Pulmonary artery endothelial cell (primary cell): Measurements from ENCODE around the gene CRB2. TPM values are rescaled to one million over a fixed set of nuclear protein-coding genes. Genes with fewer than 3 reads are reported as not detected.

Source experiments
- DNase-seq: peaks from one replicate; pipeline ENCODE4 v3.0.0-alpha.2; 2011; ENCODE audit warnings: low read depth, low spot score
- total RNA-seq: library from RNA; depleted of rRNA; stranded (reverse); fragments of >200 nt; gene quantifications from 2 replicates; pipeline ENCODE4 v1.2.3, GENCODE V29; 2014

The CRB2 gene
- not detected in 2 replicates for total RNA-seq

DNA sequence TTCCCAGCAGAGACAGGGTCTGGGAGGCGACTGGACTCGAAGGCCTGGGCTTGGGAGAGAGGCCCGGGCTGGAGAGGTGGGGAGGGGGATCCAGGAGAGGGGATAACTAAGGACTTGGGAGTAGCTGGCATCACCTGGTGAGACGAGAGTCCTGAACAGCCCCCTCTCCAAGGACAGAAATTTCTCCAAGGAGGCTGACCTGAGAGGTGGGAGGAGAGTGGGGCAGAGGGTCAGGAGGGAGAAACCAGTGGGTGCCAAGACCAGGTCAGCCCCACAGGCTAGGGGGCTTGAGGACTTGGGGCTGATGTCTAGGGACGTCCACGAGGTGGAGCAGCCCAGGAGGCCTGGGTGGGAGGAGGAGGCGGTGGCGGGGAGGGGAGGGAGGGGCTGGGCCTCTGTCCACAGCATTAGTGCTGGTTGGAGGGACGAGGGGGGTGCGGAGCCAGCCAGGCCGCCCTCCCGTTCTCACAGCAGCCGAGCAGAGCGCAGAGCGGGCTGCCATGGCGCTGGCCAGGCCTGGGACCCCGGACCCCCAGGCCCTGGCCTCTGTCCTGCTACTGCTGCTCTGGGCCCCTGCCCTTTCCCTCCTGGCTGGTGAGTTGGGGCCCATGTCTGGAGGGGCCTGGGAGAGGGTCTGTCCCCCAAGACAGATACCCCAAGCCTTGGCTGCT lies at the start of gene CRB2:
Gene CRB2, plus strand, starts transcription at position 437 of the 671 bp plus-strand sequence. Its CDS starts 64 bp downstream, at position 501.
- DNase-seq: no peak

DNA sequence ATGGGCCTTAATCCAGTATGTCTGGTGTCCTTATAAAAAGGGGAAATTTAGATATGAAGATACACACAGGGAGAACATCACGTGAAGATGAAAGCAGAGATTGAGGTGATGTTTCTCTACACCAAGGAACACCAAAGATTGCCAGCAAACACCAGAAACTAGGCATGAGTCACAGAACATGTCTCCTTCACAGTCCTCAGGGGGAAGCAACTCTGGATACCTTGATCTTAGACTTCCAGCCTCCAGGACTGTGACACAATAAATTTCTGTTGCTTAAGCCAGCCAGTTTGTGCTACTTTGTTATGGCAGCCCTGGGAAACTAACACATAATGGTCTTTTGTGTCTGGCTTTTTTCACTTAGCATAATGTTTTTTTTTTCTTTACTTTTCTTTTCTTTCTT lies 46.4 kb upstream of the CRB2 start:
- no peak for DNase-seq

DNA sequence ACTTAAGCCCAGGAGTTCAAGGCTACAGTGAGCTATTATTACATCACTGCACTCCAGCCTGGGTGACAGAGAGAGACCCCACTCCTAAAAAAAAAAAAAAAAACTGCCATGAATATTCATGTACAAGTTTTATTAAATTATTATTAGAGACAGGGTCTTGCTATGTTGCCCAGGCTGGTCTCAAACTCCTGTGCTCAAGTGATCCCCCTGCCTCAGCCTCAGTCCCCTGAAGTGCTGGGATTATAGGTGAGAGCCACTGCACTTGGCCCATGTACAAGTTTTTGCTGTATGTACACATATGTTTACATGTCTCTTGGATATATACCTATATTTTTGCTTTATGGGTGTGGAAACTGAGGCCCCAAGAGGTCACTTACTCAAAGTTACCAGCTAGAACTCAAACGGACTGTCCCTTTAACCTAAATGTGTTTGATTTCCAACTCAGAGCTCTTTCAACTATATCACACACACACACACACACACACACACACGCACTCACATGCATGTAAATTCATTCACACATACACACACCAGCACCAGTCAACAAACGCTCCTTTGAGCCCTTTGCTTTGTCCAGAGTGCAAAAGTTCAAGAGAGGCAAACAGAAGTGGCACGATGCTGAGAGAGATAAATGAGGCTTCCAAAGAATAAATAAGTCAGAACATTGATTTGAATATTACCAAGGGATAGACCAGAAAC lies 45.3 kb upstream of the CRB2 start:
- no peak for DNase-seq

DNA sequence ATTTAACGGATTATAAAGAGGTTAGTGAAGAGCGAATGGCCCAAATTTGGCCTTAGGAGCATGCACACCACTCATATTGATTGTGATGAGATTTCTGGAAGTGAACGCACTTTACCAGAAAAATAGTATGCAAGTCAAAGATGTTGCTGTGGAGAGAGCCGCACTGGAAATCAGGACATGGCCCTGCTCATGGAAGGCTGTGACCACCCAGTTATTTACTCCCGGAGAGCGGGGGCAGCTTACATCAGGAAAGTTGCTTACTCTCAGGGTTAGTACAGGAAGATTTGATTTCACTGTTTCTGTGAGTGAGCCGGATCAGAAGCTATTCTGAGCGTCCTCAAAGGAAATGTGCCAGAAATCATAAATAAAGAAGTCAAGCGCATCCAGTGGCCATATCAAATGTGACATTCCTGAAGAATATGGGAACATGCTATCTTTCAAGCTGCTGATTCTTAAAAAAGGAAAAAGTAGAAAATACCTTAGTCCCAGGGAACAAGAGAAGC lies 44.7 kb upstream of the CRB2 start:
- DNase-seq: no peak

DNA sequence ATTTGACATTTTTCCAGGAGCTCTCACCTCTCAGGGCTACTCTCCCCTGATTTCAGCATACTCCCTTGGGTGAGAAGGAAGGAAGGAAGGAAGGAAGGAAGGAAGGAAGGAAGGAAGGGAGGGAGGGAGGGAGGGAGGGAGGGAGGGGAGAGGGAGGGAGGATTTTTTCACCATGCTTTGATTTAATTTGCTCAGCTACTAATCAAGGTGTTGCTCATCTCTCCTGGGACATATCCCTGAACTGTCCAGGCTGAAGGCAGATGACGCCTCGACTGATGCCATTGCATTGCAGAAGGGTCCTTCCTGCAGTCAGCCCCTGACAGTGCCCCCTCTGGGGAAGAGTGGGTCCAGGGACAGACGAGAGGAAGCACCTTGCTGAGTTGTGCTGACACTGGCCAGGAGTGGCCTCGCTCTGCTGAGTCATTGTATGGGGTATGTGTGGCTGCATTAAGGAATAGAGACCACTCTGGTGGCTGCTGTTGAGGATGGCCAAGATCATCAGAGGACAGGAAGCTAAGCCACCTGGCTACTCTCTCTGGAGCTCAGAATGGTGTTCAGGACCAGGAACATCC lies 43.6 kb upstream of the CRB2 start:
- DNase-seq: no peak

DNA sequence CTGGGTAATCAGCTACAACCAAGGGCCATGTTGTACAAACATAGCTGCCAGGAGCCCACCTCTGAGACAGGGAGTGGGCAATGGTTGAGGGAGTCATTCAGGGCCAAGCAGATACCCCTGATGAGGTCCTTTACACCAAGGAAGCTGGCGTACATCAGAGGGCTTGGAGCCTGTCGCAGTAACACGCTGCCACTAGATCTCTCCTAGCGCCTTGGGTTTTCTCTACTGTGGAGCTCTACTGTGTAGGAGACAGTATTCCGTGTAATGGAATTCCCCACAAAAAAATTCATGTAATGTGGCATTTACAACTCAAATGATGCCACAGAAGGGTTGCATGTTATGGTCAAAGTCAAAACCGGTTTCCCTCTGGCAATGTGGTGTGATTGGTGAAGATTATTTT lies 41.4 kb upstream of the CRB2 start:
- DNase-seq: no peak

DNA sequence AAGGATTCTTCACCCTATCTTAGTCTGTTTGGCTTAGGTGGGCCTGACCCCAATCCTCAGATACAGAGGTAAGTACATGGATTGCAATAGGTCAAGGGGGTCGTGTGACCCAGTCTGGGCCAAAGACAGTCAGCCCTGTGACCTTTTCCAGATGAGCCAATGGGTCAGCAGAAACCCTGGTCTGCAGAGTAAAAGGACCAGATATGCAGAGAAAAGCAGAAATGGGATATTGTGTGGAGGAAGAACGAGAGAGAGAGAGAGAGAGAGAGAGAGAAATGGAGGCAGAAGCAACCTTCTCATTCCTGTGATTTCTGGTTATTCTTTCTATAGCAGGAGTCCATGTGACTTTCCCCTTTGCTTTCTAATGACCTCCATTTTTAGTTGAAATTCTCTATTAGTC lies 40.4 kb upstream of the CRB2 start:
- no peak for DNase-seq

DNA sequence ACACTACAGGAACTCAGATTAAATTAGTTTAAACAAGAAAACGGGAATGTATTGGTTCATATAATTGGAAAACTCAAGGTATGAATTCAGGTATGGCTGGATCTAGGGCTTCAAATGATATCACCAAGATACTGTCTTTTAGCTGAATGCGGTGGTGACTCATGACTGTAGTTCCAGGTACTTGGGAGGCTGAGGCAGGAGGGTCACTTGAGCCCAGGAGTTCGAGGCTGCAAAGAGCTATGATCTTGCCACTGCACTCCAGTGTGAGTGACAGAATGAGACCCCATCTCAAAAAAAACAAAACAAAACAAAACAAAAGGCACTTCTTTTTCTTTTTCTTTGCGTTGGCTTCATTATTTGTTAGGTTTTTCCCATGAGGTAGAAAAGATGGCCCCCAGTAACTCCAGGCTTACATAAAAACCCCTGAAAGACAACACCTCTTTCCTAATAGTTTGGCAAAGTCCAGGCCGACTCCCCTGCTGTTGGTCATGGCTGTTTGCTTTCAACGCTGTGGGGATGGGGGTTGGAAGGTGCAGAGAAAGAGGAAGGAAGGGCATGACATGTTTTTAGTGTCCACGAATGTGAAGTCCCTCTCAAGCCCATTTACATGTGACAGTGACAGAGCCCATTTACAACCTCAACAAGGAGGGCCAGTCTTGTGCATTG lies 39.8 kb upstream of the CRB2 start:
- DNase-seq: no peak

DNA sequence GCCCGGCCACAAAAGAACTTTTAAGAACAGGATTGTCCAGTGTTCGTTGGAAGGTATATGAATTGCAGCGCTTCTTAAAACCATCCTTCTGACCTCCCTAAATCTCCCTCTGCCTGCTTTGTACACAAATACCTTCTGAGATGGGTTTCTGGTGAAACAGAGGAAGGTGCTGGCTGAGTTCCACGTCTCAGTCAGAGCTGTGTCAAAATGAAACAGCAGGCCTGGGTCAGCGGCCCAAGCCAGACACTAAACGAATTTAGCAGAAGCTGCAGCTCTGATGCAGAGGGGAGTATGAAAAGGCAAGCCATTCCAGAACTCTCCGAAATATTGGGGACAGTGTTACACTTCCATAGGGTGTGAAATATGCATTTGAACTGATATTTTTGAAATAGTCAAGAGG lies 37.8 kb upstream of the CRB2 start:
- no peak for DNase-seq

DNA sequence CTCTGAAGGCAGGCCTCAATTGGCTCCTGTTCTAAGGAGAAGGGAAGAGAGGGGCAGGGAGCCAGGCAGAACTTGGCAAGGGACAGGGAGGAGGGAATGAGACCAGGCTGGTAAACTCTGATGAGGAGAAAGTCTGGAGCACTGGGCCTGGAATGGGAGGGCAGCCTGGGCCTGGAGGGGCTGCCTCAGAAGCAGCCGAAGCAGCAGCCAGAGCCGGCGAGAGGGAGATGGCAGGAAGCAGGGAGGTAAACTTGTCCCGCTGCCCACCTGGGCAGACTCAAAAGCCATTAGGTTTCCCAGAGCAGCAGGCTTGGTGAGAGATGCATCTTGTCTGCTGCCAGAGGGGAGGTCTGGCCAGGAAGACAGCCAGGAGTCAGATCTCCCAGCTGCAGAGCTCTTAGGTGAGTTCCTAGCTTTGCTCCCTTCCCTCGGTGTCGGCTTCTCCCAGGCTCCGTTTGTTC lies 37.0 kb upstream of the CRB2 start:
- DNase-seq: no peak

DNA sequence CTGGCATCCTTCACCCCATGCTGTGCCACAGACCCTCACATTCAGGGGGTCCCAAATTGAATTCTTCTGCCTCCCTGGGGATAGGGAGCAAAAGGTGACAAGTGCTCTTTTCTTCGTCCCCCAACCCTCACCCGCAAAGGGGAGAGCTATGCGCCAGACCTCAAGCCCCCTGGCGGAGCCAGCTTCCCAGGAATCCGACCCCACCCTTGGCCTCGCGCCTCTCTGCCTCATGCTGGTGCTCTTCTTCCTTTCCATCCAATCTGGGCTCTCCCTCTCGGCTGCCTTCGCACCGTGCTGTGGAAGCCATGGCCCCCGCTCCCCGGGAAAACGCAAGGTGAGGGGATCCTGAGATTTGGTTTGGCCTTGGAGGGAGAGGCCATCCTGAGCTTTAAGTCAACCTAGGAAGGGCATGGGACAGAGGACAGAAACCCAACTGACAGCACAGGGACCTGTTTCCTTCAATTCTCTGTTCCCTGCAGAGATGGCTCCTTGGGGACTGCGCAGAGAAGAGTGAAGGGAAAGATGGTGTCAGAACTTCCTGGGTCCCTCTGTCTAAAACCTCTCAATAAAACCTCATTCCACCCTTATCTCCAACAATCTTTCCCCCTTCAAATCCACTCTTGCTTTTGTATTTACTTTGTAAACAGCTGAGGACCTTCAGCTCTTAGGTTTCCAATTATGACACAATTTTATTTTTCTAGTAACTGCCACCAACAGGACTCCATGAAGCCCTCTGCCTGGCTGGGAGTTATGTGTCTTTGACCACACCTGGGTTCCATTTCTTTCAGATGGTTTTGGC lies 36.3 kb upstream of the CRB2 start:
- no peak for DNase-seq

DNA sequence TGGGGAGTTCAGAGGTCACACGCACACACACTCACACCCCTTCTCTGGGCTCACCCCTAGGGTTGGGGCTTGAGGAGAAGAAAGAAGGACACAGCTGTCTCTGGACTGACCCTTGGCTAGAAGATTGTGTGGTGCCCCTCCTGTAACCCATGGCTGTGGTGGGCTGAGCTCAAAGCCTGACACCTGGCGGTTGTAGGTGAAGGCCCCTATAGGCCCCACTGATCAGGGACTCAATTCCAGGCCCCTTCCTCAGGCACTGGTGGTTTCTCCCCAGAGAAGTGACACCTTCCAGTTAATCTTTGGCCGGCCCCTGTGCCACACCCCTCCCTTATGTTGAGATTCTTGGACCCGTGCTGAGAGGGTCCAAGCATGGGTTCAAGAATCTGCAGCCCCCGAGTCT lies 35.2 kb upstream of the CRB2 start:
- DNase-seq: no peak

DNA sequence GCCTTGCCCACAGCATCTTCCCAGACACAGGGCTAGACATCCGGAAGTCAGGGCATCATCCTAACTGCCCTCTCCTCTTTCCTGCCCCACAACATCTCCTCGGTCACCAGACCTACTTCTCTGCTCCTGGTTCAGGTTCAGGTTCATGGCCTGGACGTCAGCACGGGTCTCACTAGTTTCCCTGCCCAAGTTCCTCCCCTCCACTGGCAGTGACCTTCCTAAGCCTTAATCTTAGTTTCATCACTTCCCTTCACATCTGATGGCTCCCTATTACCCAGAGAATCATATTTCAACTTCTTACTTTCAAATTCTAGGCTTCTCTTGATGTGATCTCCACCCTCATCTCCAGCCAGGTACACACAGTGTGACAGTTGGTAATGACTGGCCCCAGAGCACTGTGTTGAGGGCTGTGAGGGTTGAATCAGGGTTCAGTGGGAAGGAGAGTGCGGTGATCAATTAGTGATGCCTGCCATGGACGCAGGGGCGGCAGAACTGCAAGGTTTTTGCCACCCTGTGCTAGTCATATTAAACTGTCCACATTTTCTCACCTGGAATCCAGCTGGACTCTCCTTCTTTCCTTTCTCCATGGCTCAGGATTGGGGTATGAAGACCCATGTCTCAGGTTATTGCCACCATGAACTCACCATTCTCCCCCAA lies 34.3 kb upstream of the CRB2 start:
- no peak for DNase-seq

DNA sequence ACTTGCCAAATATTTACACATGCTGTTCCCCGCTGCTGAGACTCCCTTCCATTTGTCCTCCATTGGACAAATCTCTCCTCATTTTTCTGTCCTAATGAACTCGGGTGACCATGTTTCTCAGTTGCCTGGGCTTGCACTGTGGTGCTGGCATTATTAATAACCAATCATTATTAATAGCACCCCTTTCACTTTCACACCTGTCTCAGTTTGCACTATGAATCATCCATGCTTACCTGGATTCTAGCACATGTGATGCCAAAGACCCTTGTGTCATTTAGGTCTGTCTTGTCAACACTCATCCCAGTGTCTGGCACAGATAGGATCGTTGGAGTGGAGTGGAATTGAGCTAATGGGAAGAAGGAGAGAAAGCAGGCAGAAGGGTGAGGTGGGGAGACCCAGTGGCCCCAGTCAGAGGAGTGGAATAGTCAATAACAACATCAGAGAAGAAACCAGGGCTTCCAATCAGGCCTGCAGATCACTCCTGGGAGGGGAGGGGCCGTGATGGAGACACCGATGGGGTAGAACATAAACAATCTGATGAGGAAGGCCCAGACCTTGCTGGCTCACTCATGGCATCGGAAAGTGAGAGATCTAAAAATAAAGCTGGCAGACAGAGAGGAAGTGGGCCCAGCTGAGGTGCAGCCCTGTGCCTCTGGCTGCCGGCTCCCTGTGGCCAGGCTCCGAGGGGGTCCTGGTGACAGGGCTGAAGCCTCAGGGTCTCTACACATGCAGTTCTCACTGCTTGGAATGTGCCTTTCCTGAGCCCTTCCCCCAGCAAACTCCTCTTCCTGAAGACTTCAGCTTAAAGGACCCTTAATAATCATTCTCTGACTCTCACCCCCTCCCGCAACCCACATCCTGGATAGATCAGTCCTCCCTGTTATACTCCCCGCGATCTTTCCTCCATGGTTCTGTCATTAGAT lies 33.5 kb upstream of the CRB2 start:
- DNase-seq: no peak

DNA sequence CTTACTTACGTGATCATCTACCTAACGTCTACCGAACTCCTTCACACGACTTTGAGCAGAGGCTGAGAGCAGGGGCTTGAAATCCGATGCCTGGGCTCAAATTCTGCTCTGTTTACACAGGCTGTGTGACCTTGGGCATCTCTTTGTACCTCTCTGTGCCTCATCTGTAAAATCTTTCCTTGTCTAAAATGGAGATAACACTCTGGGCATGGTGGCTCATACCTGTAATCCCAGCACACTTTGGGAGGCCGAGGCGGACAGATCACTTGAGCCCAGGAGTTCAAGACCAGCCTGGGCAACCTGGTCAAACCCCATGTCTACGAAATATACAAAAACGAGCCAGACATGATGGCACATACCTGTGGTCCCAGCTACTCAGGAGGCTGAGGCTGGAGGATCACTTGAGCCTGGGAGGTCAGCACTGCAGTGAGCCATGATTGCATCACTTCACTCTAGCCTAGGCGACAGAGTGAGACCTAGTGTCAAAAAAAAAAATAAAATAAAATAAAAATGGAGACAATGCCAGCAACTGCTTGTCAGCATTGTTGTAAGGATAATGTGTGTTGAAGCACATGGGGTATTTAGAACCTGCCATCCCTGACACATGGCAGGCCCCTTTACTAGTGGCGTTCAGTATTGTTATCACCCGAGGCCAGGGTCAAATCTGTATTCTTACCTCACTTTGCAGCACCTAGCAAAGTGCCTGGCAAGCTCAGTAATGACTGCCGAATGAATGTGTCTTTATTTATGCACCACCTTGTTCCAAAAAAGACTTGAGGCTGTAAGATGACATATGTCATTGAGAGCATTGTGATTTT lies 32.6 kb upstream of the CRB2 start:
- DNase-seq: no peak

DNA sequence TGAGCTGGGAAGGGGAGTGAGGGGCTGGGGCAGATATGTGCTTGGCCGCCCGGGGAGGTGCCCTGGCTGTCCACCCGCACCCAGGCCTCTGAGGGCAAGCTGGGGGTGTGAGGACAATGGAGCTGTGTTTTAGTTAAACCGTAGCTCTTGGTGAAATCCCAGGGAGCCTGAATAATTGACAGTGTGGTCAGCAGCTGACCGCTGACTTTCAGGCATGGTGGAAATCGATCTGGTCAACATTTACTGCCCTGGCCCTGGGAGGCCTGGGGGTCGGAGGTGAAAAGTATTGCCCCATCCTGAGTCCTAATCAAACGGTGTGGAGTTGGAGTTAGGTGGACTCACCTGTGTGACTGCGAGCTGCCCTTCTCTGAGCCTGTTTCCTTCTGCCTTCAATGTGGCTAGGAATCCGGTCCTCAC lies 31.2 kb upstream of the CRB2 start:
- no peak for DNase-seq

DNA sequence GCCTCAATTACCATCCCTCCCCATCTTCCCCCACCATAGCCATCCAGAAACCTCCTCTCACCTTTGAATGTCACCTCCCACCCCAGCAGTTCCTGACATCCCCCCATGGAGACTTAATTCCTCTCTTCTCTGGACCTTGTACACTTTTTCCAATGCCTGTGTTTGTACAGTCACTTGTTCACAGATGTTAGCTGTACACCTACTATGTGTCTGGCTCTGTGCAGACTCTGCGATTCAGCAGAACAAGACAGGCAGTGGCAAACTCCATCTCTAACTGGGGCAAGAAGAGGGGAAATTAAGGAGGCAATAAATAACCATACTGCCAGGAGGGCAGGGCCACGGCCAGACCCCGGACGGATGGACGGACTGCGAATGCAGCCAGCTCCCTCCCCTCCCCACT lies 29.8 kb upstream of the CRB2 start:
- no peak for DNase-seq

DNA sequence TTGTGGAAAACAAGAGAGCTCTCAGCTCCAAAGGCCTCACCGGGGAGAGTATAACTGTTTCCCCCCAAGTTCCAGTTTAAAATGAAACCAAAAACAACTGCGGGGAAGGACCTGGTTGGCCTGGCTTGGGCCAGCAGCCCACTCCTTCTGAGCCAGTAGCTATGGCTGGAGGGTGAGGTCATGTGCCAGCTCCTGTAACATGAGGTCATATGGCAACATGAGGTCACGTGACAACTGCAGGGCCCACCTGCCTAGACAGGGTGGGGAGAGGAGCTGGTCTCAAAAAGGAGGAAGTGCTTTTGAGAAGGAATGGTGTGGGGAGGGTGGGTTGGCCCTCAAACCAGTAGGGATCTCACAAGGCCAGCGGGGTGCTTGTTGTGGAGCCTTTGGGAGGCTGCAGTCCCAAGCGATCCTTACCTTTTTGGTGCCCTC lies 29.3 kb upstream of the CRB2 start:
- DNase-seq: no peak

DNA sequence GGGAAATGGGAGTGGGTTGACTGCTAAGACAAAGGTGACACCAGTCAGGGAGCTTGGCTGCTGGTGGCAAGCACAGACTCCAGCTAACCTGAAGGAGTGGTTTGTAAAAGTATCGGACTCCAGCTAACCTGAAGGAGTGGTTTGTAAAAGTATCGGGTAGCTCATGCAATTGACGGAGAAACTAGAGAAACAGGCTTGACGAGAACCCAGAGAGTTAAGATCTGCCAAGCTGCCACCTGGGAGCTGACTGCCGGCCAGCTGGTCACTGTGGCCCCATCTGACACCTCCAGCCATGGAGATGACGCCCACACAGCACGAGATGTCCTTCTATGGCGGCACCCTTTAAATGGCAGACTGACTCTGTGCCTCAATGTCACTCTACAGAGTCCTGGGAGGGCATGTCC lies 28.3 kb upstream of the CRB2 start:
- DNase-seq: no peak
